HEK293 (cell line): ENCODE results near the gene ATP6V0A1.

Source experiments
- ATF2 ChIP-seq: fragments of 450-650 bp; formaldehyde crosslinking; IDR thresholded peaks from 2 replicates; pipeline ENCODE4 v1.5.1; 2016; ENCODE audit warnings: missing biosample characterization, missing genetic modification characterization, low read depth
- GFI1B ChIP-seq: fragments of 450-650 bp; formaldehyde crosslinking; IDR thresholded peaks from 2 replicates; pipeline ENCODE4 v1.5.1; 2016; ENCODE audit warnings: missing biosample characterization, missing genetic modification characterization
- HOXD13 ChIP-seq: sonication (generic); formaldehyde crosslinking; IDR thresholded peaks from 2 replicates; pipeline ENCODE4 v1.8.0; 2022; ENCODE audit warnings: missing genetic modification reagents, borderline replicate concordance
- KLF10 ChIP-seq: fragments of 450-650 bp; IDR thresholded peaks from 2 replicates; pipeline ENCODE4 v1.5.1; 2018; ENCODE audit warnings: missing biosample characterization, mild to moderate bottlenecking, missing genetic modification characterization
- KLF17 ChIP-seq: fragments of 450-650 bp; formaldehyde crosslinking; IDR thresholded peaks from 2 replicates; pipeline ENCODE4 v1.5.1; 2016; ENCODE audit warnings: missing biosample characterization, missing genetic modification characterization
- SETDB1 ChIP-seq: IDR thresholded peaks from one replicate; pipeline ENCODE4 v1.6.1; 2017; ENCODE audit warnings: mild to moderate bottlenecking, low read length, moderate library complexity, mixed read lengths; ENCODE audit not compliant: insufficient read length
- SP3 ChIP-seq: fragments of 450-650 bp; formaldehyde crosslinking; IDR thresholded peaks from 2 replicates; pipeline ENCODE4 v1.5.1; 2016; ENCODE audit warnings: missing biosample characterization, missing genetic modification characterization
- ZBTB11 ChIP-seq: fragments of 450-650 bp; formaldehyde crosslinking; conservative IDR thresholded peaks from 2 replicates; pipeline ENCODE4 v1.5.1; 2016; ENCODE audit warnings: low read depth, missing biosample characterization, missing genetic modification characterization
- ZFHX2 ChIP-seq: fragments of 450-650 bp; formaldehyde crosslinking; conservative IDR thresholded peaks from 2 replicates; pipeline ENCODE4 v1.5.1; 2016; ENCODE audit warnings: missing biosample characterization, missing genetic modification characterization
- ZNF112 ChIP-seq: fragments of 450-650 bp; formaldehyde crosslinking; IDR thresholded peaks from 2 replicates; pipeline ENCODE4 v1.5.0; 2017; ENCODE audit warnings: missing biosample characterization, missing genetic modification characterization
- ZNF132 ChIP-seq: fragments of 450-650 bp; formaldehyde crosslinking; IDR thresholded peaks from 2 replicates; pipeline ENCODE4 v1.5.1; 2017; ENCODE audit warnings: missing biosample characterization, missing genetic modification characterization, borderline replicate concordance
- ZNF140 ChIP-seq: fragments of 450-650 bp; formaldehyde crosslinking; IDR thresholded peaks from 2 replicates; pipeline ENCODE4 v1.5.1; 2016; ENCODE audit warnings: missing biosample characterization, missing genetic modification characterization
- ZNF169 ChIP-seq: fragments of 450-650 bp; formaldehyde crosslinking; IDR thresholded peaks from 2 replicates; pipeline ENCODE4 v1.5.1; 2016; ENCODE audit warnings: missing biosample characterization, missing genetic modification characterization
- ZNF174 ChIP-seq: fragments of 450-650 bp; formaldehyde crosslinking; IDR thresholded peaks from 2 replicates; pipeline ENCODE4 v1.5.0; 2017; ENCODE audit warnings: missing biosample characterization, mild to moderate bottlenecking, missing genetic modification characterization
- ZNF223 ChIP-seq: fragments of 450-650 bp; formaldehyde crosslinking; IDR thresholded peaks from 2 replicates; pipeline ENCODE4 v1.5.1; 2016; ENCODE audit warnings: missing biosample characterization, missing genetic modification characterization
- ZNF26 ChIP-seq: fragments of 450-650 bp; formaldehyde crosslinking; IDR thresholded peaks from 2 replicates; pipeline ENCODE4 v1.5.1; 2016; ENCODE audit warnings: missing biosample characterization, missing genetic modification characterization
- ZNF341 ChIP-seq: fragments of 450-650 bp; formaldehyde crosslinking; IDR thresholded peaks from 2 replicates; pipeline ENCODE4; 2016; ENCODE audit warnings: low read depth, missing biosample characterization, missing genetic modification characterization
- ZNF404 ChIP-seq: fragments of 450-650 bp; formaldehyde crosslinking; IDR thresholded peaks from 2 replicates; pipeline ENCODE4 v1.5.1; 2017; ENCODE audit warnings: missing biosample characterization, missing genetic modification characterization
- ZNF561 ChIP-seq: fragments of 450-650 bp; IDR thresholded peaks from 2 replicates; pipeline ENCODE4 v1.5.1; 2018; ENCODE audit warnings: missing biosample characterization, missing genetic modification characterization, borderline replicate concordance
- ZNF580 ChIP-seq: fragments of 450-650 bp; formaldehyde crosslinking; IDR thresholded peaks from 2 replicates; pipeline ENCODE4 v1.5.1; 2016; ENCODE audit warnings: missing biosample characterization, missing genetic modification characterization
- ZNF621 ChIP-seq: fragments of 450-650 bp; formaldehyde crosslinking; IDR thresholded peaks from 2 replicates; pipeline ENCODE4 v1.5.1; 2017; ENCODE audit warnings: missing biosample characterization, missing genetic modification characterization
- ZNF623 ChIP-seq: fragments of 450-650 bp; formaldehyde crosslinking; IDR thresholded peaks from 2 replicates; pipeline ENCODE4 v1.5.1; 2016; ENCODE audit warnings: missing biosample characterization, missing genetic modification characterization
- ZNF626 ChIP-seq: fragments of 450-650 bp; sonication (Bioruptor Pico); formaldehyde crosslinking; IDR thresholded peaks from 2 replicates; pipeline ENCODE4 v1.5.1; 2018; ENCODE audit warnings: missing biosample characterization, missing genetic modification characterization, inconsistent platforms
- ZNF654 ChIP-seq: fragments of 450-650 bp; formaldehyde crosslinking; IDR thresholded peaks from 2 replicates; pipeline ENCODE4 v1.5.1; 2016; ENCODE audit warnings: low read depth, missing biosample characterization, missing genetic modification characterization
- ZNF658 ChIP-seq: fragments of 450-650 bp; formaldehyde crosslinking; IDR thresholded peaks from 2 replicates; pipeline ENCODE4; 2016; ENCODE audit warnings: missing biosample characterization, missing genetic modification characterization
- ZNF664 ChIP-seq: fragments of 450-650 bp; formaldehyde crosslinking; IDR thresholded peaks from 2 replicates; pipeline ENCODE4 v1.5.1; 2016; ENCODE audit warnings: missing biosample characterization, missing genetic modification characterization
- ZNF701 ChIP-seq: fragments of 450-650 bp; formaldehyde crosslinking; IDR thresholded peaks from 2 replicates; pipeline ENCODE4 v1.5.1; 2016; ENCODE audit warnings: missing biosample characterization, missing genetic modification characterization
- ZNF791 ChIP-seq: fragments of 450-650 bp; formaldehyde crosslinking; IDR thresholded peaks from 2 replicates; pipeline ENCODE4 v1.5.1; 2016; ENCODE audit warnings: missing biosample characterization, missing genetic modification characterization
- ZNF792 ChIP-seq: fragments of 450-650 bp; formaldehyde crosslinking; IDR thresholded peaks from 2 replicates; pipeline ENCODE4 v1.5.1; 2016; ENCODE audit warnings: missing biosample characterization, missing genetic modification characterization
- ZSCAN18 ChIP-seq: fragments of 450-650 bp; formaldehyde crosslinking; IDR thresholded peaks from 2 replicates; pipeline ENCODE4 v1.5.1; 2016; ENCODE audit warnings: missing biosample characterization, missing genetic modification characterization

ATP6V0A1 gene

GRCh38 chr17:42566883-42567573 lies 108.3 kb downstream of the ATP6V0A1 start, which contains the start of gene MLX (continued):
- peak; percentile 88 for TF ChIP-seq ZBTB11 (tag by site-specific recombination)
- TF ChIP-seq KLF10 (tag by site-specific recombination): 0 out of 2 replicates have a peak, but pooled peaks have one; percentile 39
- no peak for TF ChIP-seq GFI1B (tag by site-specific recombination)
- no peak for TF ChIP-seq ZNF654 (tag by site-specific recombination)
- TF ChIP-seq ZNF621: no peak
- TF ChIP-seq ZNF580 (tag by site-specific recombination): no peak
- TF ChIP-seq ZNF626 (tag by site-specific recombination): no peak
- no peak; the same call in 1 of the 2 replicates for TF ChIP-seq ZNF341 (tag by site-specific recombination)
- TF ChIP-seq ZNF701 (tag by site-specific recombination): no peak
- TF ChIP-seq ZSCAN18: no peak
- peak; percentile 98 for TF ChIP-seq KLF17 (tag by site-specific recombination)
- TF ChIP-seq ZNF664 (tag by site-specific recombination): no peak
- no peak for TF ChIP-seq ZNF174 (tag by site-specific recombination)
- no peak for TF ChIP-seq ZNF26 (tag by site-specific recombination)
- TF ChIP-seq ZNF792: no peak
- no peak for TF ChIP-seq ZNF404 (tag by site-specific recombination)
- no peak; the same call in 1 of the 2 replicates for TF ChIP-seq ZNF561 (tag by site-specific recombination)
- TF ChIP-seq ZFHX2: peak; percentile 80
- TF ChIP-seq ZNF658: no peak
- TF ChIP-seq SETDB1: no peak
- TF ChIP-seq ZNF623 (tag by site-specific recombination): no peak
- no peak for TF ChIP-seq ATF2
- peak; percentile 46; the same call in 1 of the 2 replicates for TF ChIP-seq SP3 (tag by site-specific recombination)
- no peak for TF ChIP-seq ZNF132 (tag by site-specific recombination)
- no peak for TF ChIP-seq ZNF112 (tag by site-specific recombination)
- no peak for TF ChIP-seq HOXD13 (CRISPR knock-in tag)
- 0 out of 2 replicates have a peak, but pooled peaks have one; percentile 29 for TF ChIP-seq ZNF223
- TF ChIP-seq ZNF791 (tag by site-specific recombination): no peak
- TF ChIP-seq ZNF169 (tag by site-specific recombination): no peak
- no peak for TF ChIP-seq ZNF140 (tag by site-specific recombination)
